Kidney (tissue), 14 donors: Measurements from ENCODE around the gene SMURF1. TPM values are rescaled to one million over a fixed set of nuclear protein-coding genes. Genes with fewer than 3 reads are reported as not detected.

Experiments
- DNase-seq, 5 donors: peaks; one replicate each; pipeline ENCODE4 v3.0.0-alpha.2; 2013 to 2020
- FAIRE-seq: peaks from 2 replicates; lab custom pipeline; 2012; peaks lifted over from hg19 to GRCh38; lab: Jason Lieb, UNC
- H3K27ac ChIP-seq, 2 donors: one replicate each; pipeline ENCODE4 v1.7.0; 2013; ENCODE audit warnings: low read depth in 2 of 2, low read length in 2 of 2, inconsistent platforms in 1 of 2
- H3K27me3 ChIP-seq: one replicate; pipeline ENCODE4 v1.7.1; 2013; ENCODE audit warnings: low read length, inconsistent platforms; ENCODE audit not compliant: control insufficient read depth, insufficient read depth
- H3K36me3 ChIP-seq, 3 donors: one replicate each; pipeline versions ENCODE4 v1.7.0 to v1.7.1; 2013; ENCODE audit warnings: low read length in 3 of 3, control low read depth in 1 of 3, inconsistent platforms in 1 of 3; ENCODE audit not compliant: insufficient read depth in 3 of 3, control insufficient read depth in 2 of 3
- H3K4me1 ChIP-seq, 3 donors: one replicate each; pipeline versions ENCODE4 v1.7.0 to v1.7.1; 2013; ENCODE audit warnings: low read length in 3 of 3, inconsistent platforms in 1 of 3, low read depth in 1 of 3; ENCODE audit not compliant: control insufficient read depth in 2 of 3, insufficient read depth in 2 of 3
- H3K4me3 ChIP-seq, 3 donors: one replicate each; pipeline versions ENCODE4 v1.7.0 to v1.8.1; 2013; ENCODE audit warnings: low read length in 3 of 3, control low read depth in 1 of 3, inconsistent platforms in 1 of 3
- H3K9ac ChIP-seq, 3 donors: one replicate each; pipeline versions ENCODE4 v1.7.0 to v1.7.1; 2013; ENCODE audit warnings: low read length in 3 of 3, control low read depth in 1 of 3, inconsistent platforms in 1 of 3
- H3K9me3 ChIP-seq, 3 donors: one replicate each; pipeline versions ENCODE4 v1.7.0 to v1.7.1; 2013; ENCODE audit warnings: low read length in 3 of 3, control low read depth in 1 of 3, inconsistent platforms in 1 of 3; ENCODE audit not compliant: control insufficient read depth in 2 of 3, insufficient read depth in 1 of 3
- intact Hi-C: fragments of 100-400 bp; cut with DNase I; formaldehyde crosslinking; loops from one replicate; pipeline ENCODE4 v1.11.1; 2022
- polyA plus RNA-seq: library from polyadenylated mRNA; stranded (reverse); fragments of 350-450 nt; fragmentation: Illumina TruSeq; extraction: RNeasy Lipid Tissue Mini Kit (QIAGEN cat#74804); gene quantifications from one replicate; pipeline ENCODE4 v1.2.3, GENCODE V29; 2014; ENCODE audit warnings: low read depth, low replicate concordance; ENCODE audit not compliant: insufficient read depth
- total RNA-seq: library from RNA; stranded (reverse); fragmentation: NEBNext Ultra II Directional; extraction: Animal tissue kit (Norgen Biotek cat#: 25700); gene quantifications from one replicate; pipeline ENCODE4 v1.2.1, GENCODE V29; 2021
- TF ChIP-seq, protein P1 (sequence below): IDR thresholded peaks from 3 replicates; pipeline ENCODE4 v1.5.1; 2012; ENCODE audit warnings: mild to moderate bottlenecking, moderate library complexity, borderline replicate concordance; ENCODE audit not compliant: insufficient read depth; ENCODE audit errors: extremely low read depth
- donor health status: control.
- donor health status: control.
- donor health status: control.
- donor health status: control.
- donor health status: control.
- donor health status: DM: yes; HTN: yes; CAD: no.
- donor health status: Normal renal cell carcinoma (clear cell type).

Gene SMURF1
- total and polyA plus RNA-seq, 2 donors from 2014 or later: 6.3 to 29.8 TPM

DNA sequence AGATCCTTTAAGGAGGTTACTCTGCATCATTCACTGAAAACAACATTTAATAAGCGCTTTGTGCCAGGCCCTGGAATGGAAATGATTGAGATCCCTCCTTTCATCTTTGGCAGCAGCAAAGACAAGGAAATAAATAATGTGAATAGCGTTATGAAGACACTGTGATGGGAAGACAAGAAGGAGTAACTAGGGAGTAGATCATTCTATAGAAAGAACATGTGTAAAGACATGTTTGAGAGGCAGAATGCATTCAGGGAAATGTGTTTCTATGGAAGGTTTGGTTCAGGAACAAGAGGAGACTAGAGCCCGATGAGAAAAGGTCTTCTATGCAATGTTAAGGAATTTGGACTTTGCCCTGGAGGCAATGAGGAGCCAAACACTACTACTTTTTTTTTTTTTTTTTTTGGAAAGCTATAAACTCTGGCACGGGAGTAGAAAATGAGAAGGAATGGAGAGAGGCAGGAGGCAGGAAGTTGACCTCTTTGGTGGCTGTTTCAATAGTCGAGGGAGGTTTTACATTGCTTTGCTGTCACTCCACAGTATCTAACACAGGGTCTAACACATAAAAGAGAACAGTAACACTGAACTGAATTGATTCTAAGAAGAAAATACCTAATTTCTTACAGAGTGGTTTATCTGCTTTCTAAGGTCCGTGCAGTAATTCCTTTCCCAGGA is 44.9 kb downstream of the SMURF1 start:
- no peaks in the 10 kb centered on the region for H3K9me3 ChIP-seq
- DNase-seq: peak in 2 of 5 donors; percentile 16 to 48
- H3K27me3 ChIP-seq: no peaks in the 10 kb centered on the region
- no peak overlapping the region for H3K9ac ChIP-seq
- H3K27ac ChIP-seq: peak overlapping the region; percentile 2 to 65
- FAIRE-seq: no peak
- intact Hi-C loops: no loop called here
- H3K4me1 ChIP-seq: peaks cover 0 to 16% (median 10%) of the 10 kb centered on the region in 3 donors
- TF ChIP-seq, protein P1, sequence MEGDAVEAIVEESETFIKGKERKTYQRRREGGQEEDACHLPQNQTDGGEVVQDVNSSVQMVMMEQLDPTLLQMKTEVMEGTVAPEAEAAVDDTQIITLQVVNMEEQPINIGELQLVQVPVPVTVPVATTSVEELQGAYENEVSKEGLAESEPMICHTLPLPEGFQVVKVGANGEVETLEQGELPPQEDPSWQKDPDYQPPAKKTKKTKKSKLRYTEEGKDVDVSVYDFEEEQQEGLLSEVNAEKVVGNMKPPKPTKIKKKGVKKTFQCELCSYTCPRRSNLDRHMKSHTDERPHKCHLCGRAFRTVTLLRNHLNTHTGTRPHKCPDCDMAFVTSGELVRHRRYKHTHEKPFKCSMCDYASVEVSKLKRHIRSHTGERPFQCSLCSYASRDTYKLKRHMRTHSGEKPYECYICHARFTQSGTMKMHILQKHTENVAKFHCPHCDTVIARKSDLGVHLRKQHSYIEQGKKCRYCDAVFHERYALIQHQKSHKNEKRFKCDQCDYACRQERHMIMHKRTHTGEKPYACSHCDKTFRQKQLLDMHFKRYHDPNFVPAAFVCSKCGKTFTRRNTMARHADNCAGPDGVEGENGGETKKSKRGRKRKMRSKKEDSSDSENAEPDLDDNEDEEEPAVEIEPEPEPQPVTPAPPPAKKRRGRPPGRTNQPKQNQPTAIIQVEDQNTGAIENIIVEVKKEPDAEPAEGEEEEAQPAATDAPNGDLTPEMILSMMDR: no peak
- peaks cover 0 to 2% (median 0%) of the 10 kb centered on the region in 3 donors for H3K36me3 ChIP-seq
- peak overlapping the region in 2 of 3 donors; percentile 23 to 44 for H3K4me3 ChIP-seq

- no peaks in the 10 kb centered on the region for H3K9me3 ChIP-seq
- H3K27me3 ChIP-seq: no peaks in the 10 kb centered on the region
- no peak for DNase-seq
- peak overlapping the region in 2 of 3 donors; percentile 23 to 44 for H3K4me3 ChIP-seq
- peaks cover 0 to 2% (median 0%) of the 10 kb centered on the region in 3 donors for H3K36me3 ChIP-seq
- intact Hi-C loops: no loop called here
- TF ChIP-seq, protein P1: no peak
- FAIRE-seq: no peak
- peak overlapping the region; percentile 2 to 65 for H3K27ac ChIP-seq
- no peak overlapping the region for H3K9ac ChIP-seq
- peaks cover 0 to 16% (median 10%) of the 10 kb centered on the region in 3 donors for H3K4me1 ChIP-seq
These were observed 45.6 kb downstream of the SMURF1 start for GRCh38 chr7:99098286-99098823.

DNA sequence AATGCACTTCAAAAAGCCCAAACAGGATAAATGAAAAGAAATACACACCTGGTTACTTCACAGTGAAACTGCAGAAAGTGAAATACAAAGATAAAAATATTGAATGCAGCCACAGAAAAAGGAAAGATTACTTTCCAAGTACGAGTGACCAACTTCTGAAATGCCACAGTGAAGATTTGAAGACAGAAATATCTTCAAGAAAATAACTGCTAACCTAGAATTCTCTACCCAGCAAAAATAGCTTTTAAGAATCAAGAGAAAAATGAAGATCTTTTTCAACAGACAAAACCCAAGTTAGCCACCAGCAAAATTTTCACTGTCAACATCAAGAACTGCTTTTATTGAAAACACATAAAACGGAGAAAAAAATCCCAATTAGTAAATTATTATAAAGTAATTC is 46.2 kb downstream of the SMURF1 start:
- TF ChIP-seq, protein P1: no peak
- H3K27ac ChIP-seq: no peak overlapping the region
- peaks cover 0 to 2% (median 0%) of the 10 kb centered on the region in 3 donors for H3K36me3 ChIP-seq
- no peak overlapping the region for H3K9ac ChIP-seq
- H3K4me1 ChIP-seq: peaks cover 0 to 16% (median 10%) of the 10 kb centered on the region in 3 donors
- DNase-seq (no peak), FAIRE-seq (no peak)
- intact Hi-C loops: no loop called here
- H3K4me3 ChIP-seq: no peak overlapping the region
- no peaks in the 10 kb centered on the region for H3K27me3 ChIP-seq
- H3K9me3 ChIP-seq: no peaks in the 10 kb centered on the region
